H1 (cell line): Measurements from ENCODE around the gene S100PBP. TPM values are rescaled to one million over a fixed set of nuclear protein-coding genes. Genes with fewer than 3 reads are reported as not detected.

ENCODE experiments used
- ASH2L ChIP-seq: fragments of 200-600, 300-600 bp; sonication (generic); IDR thresholded peaks from one replicate; pipeline ENCODE4 v1.7.1; 2017; ENCODE audit warnings: low read length
- polyA plus RNA-seq, 7 experiments: library from polyadenylated mRNA; depleted of rRNA in 3 of 7; stranded (reverse) in 5 of 7; unstranded in 2 of 7; fragments of >200 nt in 5 of 7; fragments of 200-250 nt in 2 of 7; gene quantifications; 1 replicate in 5 of 7; 2 replicates in 1 of 7; 4 replicates in 1 of 7; pipeline versions ENCODE4 v1.2.1 to v1.2.3, GENCODE V29; 2011 to 2013; ENCODE audit warnings: missing spikeins in 2 of 7, mixed read lengths in 2 of 7
- total RNA-seq: library from RNA; stranded (reverse); fragmentation: NEBNext Ultra II Directional; extraction: Animal tissue kit (Norgen Biotek cat#: 25700); gene quantifications from 2 replicates; pipeline ENCODE4 v1.2.1, GENCODE V29; 2021

Gene S100PBP
- total and polyA plus RNA-seq, 2 of the 8 experiments (the other 6 are each of a cell fraction or from before 2014, with no cell fraction given), result 43.8 to 68.3 TPM

DNA sequence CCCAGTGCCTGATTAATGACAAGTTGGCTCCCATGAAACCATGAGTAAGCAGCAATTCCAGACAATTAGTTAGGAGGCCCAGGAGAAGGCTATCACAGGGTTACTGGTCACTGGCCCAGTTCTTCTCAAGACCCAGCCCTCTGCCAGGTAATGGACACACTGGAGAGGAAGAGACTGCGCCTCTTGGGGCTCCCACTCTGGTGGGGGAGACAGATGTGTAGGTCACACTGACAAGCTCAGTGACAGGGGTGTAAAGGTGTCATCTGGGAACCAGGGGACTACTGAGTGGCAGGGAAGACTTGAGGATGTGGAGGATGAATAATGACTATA, 73.8 kb downstream of the S100PBP start (continued):
- TF ChIP-seq ASH2L, result no peak
